HCT116 (cell line): Measurements from ENCODE around the gene TEKT3. TPM values are rescaled to one million over a fixed set of nuclear protein-coding genes. Genes with fewer than 3 reads are reported as not detected.

Source experiments
- ATAC-seq: fragments of 200-7000 bp; cut with Tn5 transposase; 2 replicates; pipeline ENCODE4 v1.9.1; 2020; ENCODE audit warnings: mild to moderate bottlenecking, moderate library complexity
- BruUV-seq: library from RNA; stranded (reverse); fragments of 400-500 nt; replicated peaks from 2 replicates; lab custom pipeline; 2021; lab: Mats Ljungman, UMichigan
- CTCF ChIA-PET: fragments of 300-600 bp; sonication (Branson Sonifier 250); formaldehyde crosslinking; loops from one replicate; lab custom pipeline; 2021; ENCODE audit warnings: antibody characterized with exemption; lab: Charles Lee
- POLR2A ChIA-PET: fragments of 300-600, 350-600 bp; sonication (Branson Sonifier 250); formaldehyde crosslinking; loops from one replicate; lab custom pipeline; 2021; ENCODE audit warnings: antibody characterized with exemption; lab: Charles Lee
- RAD21 ChIA-PET, 2 experiments: fragments of 300-600 bp; sonication (Branson Sonifier 250); formaldehyde crosslinking; loops; one replicate each; lab custom pipeline; 2023; ENCODE audit warnings: low total read pairs in 2 of 2; ENCODE audit not compliant: uncharacterized antibody in 2 of 2, unreplicated experiment in 2 of 2, low non-redundant PET in 1 of 2; lab: Charles Lee
- DNase-seq: peaks from one replicate; pipeline ENCODE4 v3.0.0-alpha.2; 2010; ENCODE audit warnings: low read depth, low spot score
- H2AFZ ChIP-seq: fragments of 200-600 bp; shearing (Covaris generic), sonication (generic); 2 replicates; pipeline ENCODE4 v1.6.1; 2017; ENCODE audit warnings: low read depth, mixed run types, mixed read lengths, antibody characterized with exemption, low read length; ENCODE audit not compliant: poor library complexity, severe bottlenecking
- H3K27ac ChIP-seq: 2 replicates; pipeline ENCODE4 v1.5.1; 2012; ENCODE audit warnings: low read depth, low read length
- H3K27me3 ChIP-seq: fragments of 200-600 bp; sonication (generic); 2 replicates; pipeline ENCODE4 v1.6.1; 2016; ENCODE audit warnings: mixed run types, low read length, mixed read lengths; ENCODE audit not compliant: insufficient read depth
- H3K36me3 ChIP-seq, 2 experiments: fragments of 200-500 bp in 1 of 2; fragments of 200-600 bp in 1 of 2; sonication (Bioruptor generic) in 1 of 2; sonication (generic) in 1 of 2; 2 replicates each; pipeline versions ENCODE4 v1.5.1 to v1.6.1; 2014 to 2016; ENCODE audit warnings: low read length in 2 of 2, inconsistent platforms in 1 of 2, mixed read lengths in 1 of 2, mixed run types in 1 of 2; ENCODE audit not compliant: insufficient read depth in 2 of 2, control insufficient read depth in 1 of 2
- H3K4me1 ChIP-seq, 2 experiments: fragments of 200-600 bp in 1 of 2; sonication (generic) in 1 of 2; 2 replicates each; pipeline versions ENCODE4 v1.5.1 to v1.6.1; 2012 to 2017; ENCODE audit warnings: low read length in 2 of 2, inconsistent platforms in 1 of 2, mild to moderate bottlenecking in 1 of 2, mixed read lengths in 1 of 2, mixed run types in 1 of 2, moderate library complexity in 1 of 2; ENCODE audit not compliant: insufficient read depth in 2 of 2, control insufficient read depth in 1 of 2
- H3K4me2 ChIP-seq: fragments of 200-600 bp; sonication (generic); 2 replicates; pipeline ENCODE4 v1.6.1; 2017; ENCODE audit warnings: mixed run types, low read length, mixed read lengths
- H3K4me3 ChIP-seq, 2 experiments: fragments of 200-600 bp in 1 of 2; sonication (generic) in 1 of 2; replicated peaks in 1 of 2; 2 replicates each; pipeline ENCODE4 v1.5.1; 2011 to 2016; ENCODE audit warnings: low read length in 2 of 2, control low read depth in 1 of 2, low read depth in 1 of 2, mild to moderate bottlenecking in 1 of 2, mixed read lengths in 1 of 2, mixed run types in 1 of 2
- H3K79me2 ChIP-seq: fragments of 200-600 bp; sonication (generic); 2 replicates; pipeline ENCODE4 v1.6.1; 2017; ENCODE audit warnings: mild to moderate bottlenecking, mixed run types, low read length, moderate library complexity, mixed read lengths; ENCODE audit not compliant: insufficient read depth
- H3K9ac ChIP-seq: fragments of 200-600 bp; sonication (generic); 2 replicates; pipeline ENCODE4 v1.6.1; 2016; ENCODE audit warnings: low read length, mixed read lengths
- H3K9me2 ChIP-seq: fragments of 200-600 bp; sonication (generic), shearing (Covaris generic); 2 replicates; pipeline ENCODE4 v1.6.1; 2017; ENCODE audit warnings: mixed run types, mild to moderate bottlenecking, moderate library complexity; ENCODE audit not compliant: insufficient read depth
- H3K9me3 ChIP-seq, 2 experiments: fragments of 200-500 bp in 1 of 2; fragments of 200-600 bp in 1 of 2; sonication (Bioruptor generic) in 1 of 2; sonication (generic) in 1 of 2; 2 replicates each; pipeline ENCODE4 v1.6.1; 2014 to 2017; ENCODE audit warnings: low read length in 2 of 2, mixed read lengths in 2 of 2, inconsistent platforms in 1 of 2, low read depth in 1 of 2, mild to moderate bottlenecking in 1 of 2, mixed run types in 1 of 2, moderate library complexity in 1 of 2; ENCODE audit not compliant: control insufficient read depth in 1 of 2, insufficient read depth in 1 of 2
- H4K20me1 ChIP-seq: fragments of 200-600 bp; sonication (generic), shearing (Covaris generic); 2 replicates; pipeline ENCODE4 v1.6.1; 2017; ENCODE audit warnings: mixed run types, mild to moderate bottlenecking, moderate library complexity; ENCODE audit not compliant: insufficient read depth
- ATF3 ChIP-seq: IDR thresholded peaks from 2 replicates; pipeline ENCODE4 v1.6.1; 2012
- CBX3 ChIP-seq: IDR thresholded peaks from 2 replicates; pipeline ENCODE4 v1.6.1; 2012; ENCODE audit warnings: low read depth
- CTCF ChIP-seq, 3 experiments: fragments of 200-600 bp in 1 of 3; sonication (generic) in 1 of 3; IDR thresholded peaks in 2 of 3; conservative IDR thresholded peaks in 1 of 3; 2 replicates each; pipeline ENCODE4 v1.5.1; 2012 to 2017; ENCODE audit warnings: low read depth in 2 of 3, low read length in 2 of 3, antibody characterized with exemption in 1 of 3, borderline replicate concordance in 1 of 3, control low read depth in 1 of 3, mild to moderate bottlenecking in 1 of 3, mixed read lengths in 1 of 3, mixed run types in 1 of 3, moderate library complexity in 1 of 3; ENCODE audit not compliant: insufficient read depth in 1 of 3
- EGR1 ChIP-seq: IDR thresholded peaks from 2 replicates; pipeline ENCODE4 v1.6.1; 2012; ENCODE audit warnings: low read depth
- ELF1 ChIP-seq: IDR thresholded peaks from 2 replicates; pipeline ENCODE4 v1.6.1; 2012; ENCODE audit warnings: low read depth, borderline replicate concordance
- EZH2phosphoT487 ChIP-seq: fragments of 200-600 bp; IDR thresholded peaks from 2 replicates; pipeline ENCODE4 v1.6.1; 2018; ENCODE audit warnings: antibody characterized with exemption, borderline replicate concordance
- FOSL1 ChIP-seq: IDR thresholded peaks from 2 replicates; pipeline ENCODE4 v1.6.1; 2012; ENCODE audit warnings: low read depth
- POLR2A ChIP-seq: IDR thresholded peaks from 2 replicates; pipeline ENCODE4 v1.7.0; 2011; ENCODE audit warnings: borderline replicate concordance; ENCODE audit not compliant: insufficient read depth, insufficient read length; ENCODE audit errors: extremely low read depth
- POLR2AphosphoS5 ChIP-seq: IDR thresholded peaks from 2 replicates; pipeline ENCODE4 v1.6.1; 2011; ENCODE audit warnings: mild to moderate bottlenecking, low read depth, low read length, moderate library complexity
- RAD21 ChIP-seq: IDR thresholded peaks from 2 replicates; pipeline ENCODE4 v1.6.1; 2012; ENCODE audit warnings: low read depth, mild to moderate bottlenecking
- REST ChIP-seq: IDR thresholded peaks from 2 replicates; pipeline ENCODE4 v1.6.1; 2012; ENCODE audit warnings: low read depth
- SIN3A ChIP-seq: IDR thresholded peaks from 2 replicates; pipeline ENCODE4 v1.6.1; 2012; ENCODE audit warnings: low read depth
- SP1 ChIP-seq: IDR thresholded peaks from 2 replicates; pipeline ENCODE4 v1.6.1; 2012; ENCODE audit warnings: low read depth
- SRF ChIP-seq: IDR thresholded peaks from 2 replicates; pipeline ENCODE4 v1.6.1; 2012; ENCODE audit warnings: low read depth
- TCF7L2 ChIP-seq: IDR thresholded peaks from 2 replicates; pipeline ENCODE4 v1.7.0; 2011; ENCODE audit warnings: borderline replicate concordance, inconsistent platforms; ENCODE audit not compliant: insufficient read depth, insufficient read length; ENCODE audit errors: extremely low read depth
- ZBTB33 ChIP-seq: IDR thresholded peaks from 2 replicates; pipeline ENCODE4 v1.6.1; 2011; ENCODE audit warnings: mild to moderate bottlenecking, low read length, moderate library complexity; ENCODE audit not compliant: insufficient replicate concordance; ENCODE audit errors: extremely low read depth
- intact Hi-C: fragments of 100-400 bp; cut with micrococcal nuclease; formaldehyde crosslinking; loops from 2 replicates; pipeline ENCODE4 v1.10.0; 2022
- total RNA-seq: library from RNA; stranded (reverse); gene quantifications from one replicate; pipeline ENCODE4 v1.2.1, GENCODE V29; 2021; ENCODE audit not compliant: unreplicated experiment

Gene TEKT3
- total RNA-seq, 1 experiment from 2014 or later: 0.64 TPM

- intact Hi-C loops: no loop called here
- POLR2A ChIA-PET: no interaction called here
- Histone ChIP-seq H4K20me1 (no peaks in the 10 kb centered on the region), H3K9ac (no peak overlapping the region), H3K36me3 (no peaks in the 10 kb centered on the region), H3K9me3 (no peaks in the 10 kb centered on the region), H3K4me3 (no peak overlapping the region), H3K27ac (no peak overlapping the region), H3K4me1 (no peaks in the 10 kb centered on the region), H3K9me2 (no peaks in the 10 kb centered on the region), H3K79me2 (no peaks in the 10 kb centered on the region), H2AFZ (no peak overlapping the region), H3K4me2 (no peak overlapping the region), H3K27me3 (peaks cover 5% of the 10 kb centered on the region; the same call in 1 of the 2 replicates)
- no peak for DNase-seq
- BruUV-seq: no TSS peak
- TF ChIP-seq SRF (no peak), EGR1 (no peak), SIN3A (no peak), TCF7L2 (no peak), POLR2A (no peak), REST (no peak), RAD21 (no peak), CBX3 (no peak), ZBTB33 (no peak), SP1 (no peak), ATF3 (no peak), POLR2AphosphoS5 (no peak), EZH2phosphoT487 (no peak), FOSL1 (no peak), CTCF (IDR thresholded peaks at IDR 0.05 in 2 of 3, conservative IDR thresholded peaks at IDR 0.05 in 1 of 3; ENCODE audit: borderline replicate concordance in 1 of 3, insufficient read depth in 1 of 3, low read depth in 2 of 3, low read length in 2 of 3) (no peak), ELF1 (no peak)
- CTCF ChIA-PET: no interaction called here
- RAD21 ChIA-PET: no interaction called here
- ATAC-seq: no peak
Measured at GRCh38 chr17:15385305-15385704, 43.9 kb upstream of the TEKT3 start.
